IMR-90 (cell line): ENCODE results near the gene AAR2. TPM values are rescaled to one million over a fixed set of nuclear protein-coding genes. Genes with fewer than 3 reads are reported as not detected.

Experiments
- ATAC-seq: fragments of 200-7000 bp; cut with Tn5 transposase; 2 replicates; pipeline ENCODE4 v1.9.1; 2020; ENCODE audit warnings: low read depth, mild to moderate bottlenecking, moderate library complexity
- BruUV-seq: library from RNA; stranded (reverse); fragments of 400-500 nt; replicated peaks from 2 replicates; lab custom pipeline; 2021; lab: Mats Ljungman, UMichigan
- CTCF ChIA-PET: fragments of 300-600 bp; formaldehyde crosslinking; extraction: SDS; loops from one replicate; lab custom pipeline; 2021; ENCODE audit warnings: antibody characterized with exemption; lab: Yijun Ruan, JAX
- POLR2A ChIA-PET: fragments of 300-600 bp; sonication (Branson Sonifier 250); formaldehyde crosslinking; loops from one replicate; lab custom pipeline; 2022; ENCODE audit warnings: antibody characterized with exemption; ENCODE audit not compliant: unreplicated experiment; lab: Charles Lee
- DNase-seq: peaks from one replicate; pipeline ENCODE4 v3.0.0; 2013
- H2AFZ ChIP-seq: replicated peaks from 2 replicates; pipeline ENCODE3; 2013; ENCODE audit warnings: low read length, mild to moderate bottlenecking; ENCODE audit not compliant: poor library complexity
- H2AK5ac ChIP-seq: 2 replicates; pipeline ENCODE4 v1.6.1; 2013; ENCODE audit warnings: low read depth, low read length, inconsistent platforms
- H2AK9ac ChIP-seq: replicated peaks from 2 replicates; pipeline ENCODE3; 2013; ENCODE audit warnings: mild to moderate bottlenecking, low read depth, low read length, moderate library complexity; ENCODE audit not compliant: poor library complexity
- H2BK120ac ChIP-seq: 2 replicates; pipeline ENCODE4 v1.6.1; 2013; ENCODE audit warnings: low read depth, low read length, inconsistent platforms
- H2BK15ac ChIP-seq: 3 replicates; pipeline ENCODE4 v1.6.1; 2013; ENCODE audit warnings: low read depth, low read length, inconsistent platforms
- H2BK20ac ChIP-seq: 2 replicates; pipeline ENCODE4 v1.6.1; 2013; ENCODE audit warnings: low read depth, mild to moderate bottlenecking, inconsistent platforms, low read length, moderate library complexity
- H2BK5ac ChIP-seq: 2 replicates; pipeline ENCODE4 v1.6.1; 2013; ENCODE audit warnings: mild to moderate bottlenecking, low read depth, low read length, inconsistent platforms; ENCODE audit not compliant: poor library complexity, severe bottlenecking
- H3K14ac ChIP-seq: replicated peaks from 2 replicates; pipeline ENCODE4 v1.6.1; 2013; ENCODE audit warnings: low read depth, low read length, inconsistent platforms
- H3K18ac ChIP-seq: 2 replicates; pipeline ENCODE4 v1.6.1; 2013; ENCODE audit warnings: low read depth, low read length, control low read depth
- H3K23ac ChIP-seq: 2 replicates; pipeline ENCODE4 v1.6.1; 2013; ENCODE audit warnings: low read depth, low read length, inconsistent platforms
- H3K27ac ChIP-seq: 2 replicates; pipeline ENCODE4 v1.5.1; 2013; ENCODE audit warnings: mild to moderate bottlenecking, control low read depth, low read length; ENCODE audit not compliant: insufficient read depth
- H3K27me3 ChIP-seq: 2 replicates; pipeline ENCODE4 v1.6.1; 2013; ENCODE audit warnings: low read length; ENCODE audit not compliant: control insufficient read depth, insufficient read depth
- H3K36me3 ChIP-seq: 2 replicates; pipeline ENCODE4 v1.6.1; 2013; ENCODE audit warnings: low read length, mixed read lengths; ENCODE audit not compliant: control insufficient read depth, insufficient read depth
- H3K4ac ChIP-seq: 2 replicates; pipeline ENCODE4 v1.6.1; 2013; ENCODE audit warnings: low read depth, low read length, inconsistent platforms
- H3K4me1 ChIP-seq: 2 replicates; pipeline ENCODE4 v1.6.1; 2013; ENCODE audit warnings: low read length, mixed read lengths; ENCODE audit not compliant: control insufficient read depth, insufficient read depth
- H3K4me2 ChIP-seq: 2 replicates; pipeline ENCODE4 v1.6.1; 2013; ENCODE audit warnings: low read depth, mild to moderate bottlenecking, control low read depth, low read length, moderate library complexity
- H3K4me3 ChIP-seq: 2 replicates; pipeline ENCODE4 v1.5.1; 2013; ENCODE audit warnings: low read depth, mild to moderate bottlenecking, control low read depth, low read length, moderate library complexity; ENCODE audit not compliant: insufficient read depth
- H3K56ac ChIP-seq: 2 replicates; pipeline ENCODE4 v1.6.1; 2013; ENCODE audit warnings: low read length, inconsistent platforms; ENCODE audit not compliant: insufficient read depth; ENCODE audit errors: extremely low read depth
- H3K79me1 ChIP-seq, 2 experiments: 2 replicates each; pipeline ENCODE4 v1.6.1; 2013; ENCODE audit warnings: low read length in 2 of 2, inconsistent platforms in 1 of 2, low read depth in 1 of 2
- H3K9ac ChIP-seq: 2 replicates; pipeline ENCODE4 v1.6.1; 2013; ENCODE audit warnings: low read depth, low read length, control low read depth
- H3K9me1 ChIP-seq: 2 replicates; pipeline ENCODE4 v1.6.1; 2013; ENCODE audit warnings: low read length, inconsistent platforms; ENCODE audit not compliant: insufficient read depth
- H3K9me3 ChIP-seq: 2 replicates; pipeline ENCODE4 v1.6.1; 2013; ENCODE audit warnings: low read length; ENCODE audit not compliant: control insufficient read depth, insufficient read depth
- H4K20me1 ChIP-seq: 2 replicates; pipeline ENCODE4 v1.6.1; 2013; ENCODE audit warnings: low read length, inconsistent platforms; ENCODE audit not compliant: insufficient read depth
- H4K5ac ChIP-seq: 2 replicates; pipeline ENCODE4 v1.6.1; 2013; ENCODE audit warnings: mild to moderate bottlenecking, low read depth, low read length, control low read depth
- H4K8ac ChIP-seq, 2 experiments: 2 replicates each; pipeline ENCODE4 v1.6.1; 2013; ENCODE audit warnings: low read depth in 2 of 2, low read length in 2 of 2, control low read depth in 1 of 2, inconsistent platforms in 1 of 2
- H4K91ac ChIP-seq: 2 replicates; pipeline ENCODE4 v1.6.1; 2013; ENCODE audit warnings: low read depth, low read length, inconsistent platforms; ENCODE audit not compliant: insufficient read depth
- BHLHE40 ChIP-seq: fragments of 150-350 bp; IDR thresholded peaks from 2 replicates; pipeline ENCODE4 v1.6.1; 2016; ENCODE audit warnings: mild to moderate bottlenecking, low read depth, low read length
- MAFK ChIP-seq: IDR thresholded peaks from 2 replicates; pipeline ENCODE4 v1.6.1; 2012; ENCODE audit warnings: low read depth, low read length, improper control_type of control experiment
- NFE2L2 ChIP-seq: fragments of 150-350 bp; IDR thresholded peaks from 2 replicates; pipeline ENCODE4 v1.6.1; 2016; ENCODE audit warnings: low read depth, mild to moderate bottlenecking, low read length
- POLR2A ChIP-seq: IDR thresholded peaks from 2 replicates; pipeline ENCODE4 v1.6.1; 2012; ENCODE audit warnings: mild to moderate bottlenecking, low read depth, low read length
- RAD21 ChIP-seq: IDR thresholded peaks from 2 replicates; pipeline ENCODE4 v1.6.1; 2012; ENCODE audit warnings: low read length, improper control_type of control experiment
- RFX5 ChIP-seq: IDR thresholded peaks from 2 replicates; pipeline ENCODE4 v1.8.0; 2012; ENCODE audit warnings: low read depth, mild to moderate bottlenecking, low read length, moderate library complexity
- WGBS, 2 experiments: methylation state at CpG; one replicate each; pipeline versions ENCODE4 v1.1.5 to v1.1.7; 2013; ENCODE audit warnings: missing lambda C conversion rate in 2 of 2; ENCODE audit not compliant: insufficient read length in 1 of 2; ENCODE audit errors: extremely low coverage in 2 of 2; 5-methylcytosine and 5-hydroxymethylcytosine counted together
- dilution Hi-C: fragments of 300-500 bp; cut with HindIII; formaldehyde crosslinking; loops from one replicate; pipeline ENCODE4 v1.14.3; 2018; ENCODE audit warnings: low sequenced_read_pairs; ENCODE audit not compliant: unreplicated experiment
- in situ Hi-C: fragments of 300-500 bp; cut with MboI; formaldehyde crosslinking; loops from 3 replicates; pipeline ENCODE4 v1.14.3; 2019; ENCODE audit warnings: low sequenced_read_pairs, inconsistent platforms, mixed read lengths
- intact Hi-C: fragments of 100-400 bp; cut with micrococcal nuclease; formaldehyde crosslinking; loops from 2 replicates; pipeline ENCODE4 v1.10.0; 2022
- polyA plus RNA-seq, 3 experiments: library from polyadenylated mRNA; depleted of rRNA; stranded (reverse); fragments of >200 nt; gene quantifications; 2 replicates each; pipeline ENCODE4 v1.2.3, GENCODE V29; 2012; ENCODE audit warnings: low replicate concordance in 1 of 3
- total RNA-seq: library from RNA; depleted of rRNA; stranded (reverse); fragments of >200 nt; gene quantifications from 2 replicates; pipeline ENCODE4 v1.2.3, GENCODE V29; 2012

Gene AAR2
- total and polyA plus RNA-seq, 2 of the 4 experiments (the other 2 are of a cell fraction), result 28.2 to 35.8 TPM

- Histone ChIP-seq H3K4me3 (no peak overlapping the region), H3K9me3 (no peaks in the 10 kb centered on the region), H3K4ac (no peak overlapping the region), H3K27me3 (no peaks in the 10 kb centered on the region), H2AK9ac (no peak overlapping the region), H2BK120ac (no peak overlapping the region), H3K9ac (no peak overlapping the region), H3K36me3 (peaks cover 47% of the 10 kb centered on the region), H3K14ac (no peak overlapping the region), H3K56ac (no peak overlapping the region), H3K79me1 (peaks cover 26 to 29% of the 10 kb centered on the region in 2 experiments), H3K4me1 (no peaks in the 10 kb centered on the region), H3K18ac (no peak overlapping the region), H2BK20ac (no peak overlapping the region), H3K9me1 (peaks cover 11% of the 10 kb centered on the region; the same call in 1 of the 2 replicates), H3K23ac (no peak overlapping the region), H4K5ac (no peak overlapping the region), H2AK5ac (no peak overlapping the region), H2BK15ac (no peak overlapping the region), H2AFZ (no peak overlapping the region), H2BK5ac (no peak overlapping the region), H3K27ac (no peak overlapping the region), H4K8ac (no peak overlapping the region), H4K91ac (no peak overlapping the region), H4K20me1 (peaks cover 16% of the 10 kb centered on the region), H3K4me2 (no peak overlapping the region)
- WGBS, 2 experiments, result 90% methylated on average over 2 of the region's 9 CpGs; no CpG with 5 or more reads in 1 of the 2 experiments
- no peak for ATAC-seq
- no TSS peak for BruUV-seq
- ChIA-PET CTCF (no interaction called here), POLR2A (no interaction called here)
- DNase-seq, result no peak
- in situ Hi-C loops (no loop called here), intact Hi-C loops (no loop called here), dilution Hi-C loops (no loop called here)
- TF ChIP-seq RAD21 (no peak), MAFK (no peak), NFE2L2 (no peak), POLR2A (no peak), BHLHE40 (no peak), RFX5 (no peak)
Measured at GRCh38 chr20:36253036-36253435, 16.8 kb downstream of the AAR2 start.
